Uterus (tissue), 4 donors: ENCODE results near the gene WDR45B. TPM values are rescaled to one million over a fixed set of nuclear protein-coding genes. Genes with fewer than 3 reads are reported as not detected.

Experiments used
- DNase-seq, 2 donors: peaks; one replicate each; pipeline ENCODE4 v3.0.0-alpha.2; 2019 to 2020
- H3K27ac ChIP-seq, 2 donors: fragments of 200-600 bp; sonication (generic); 1 replicate in 1 of 2; 2 replicates in 1 of 2; pipeline ENCODE4 v1.5.1; 2016 to 2018
- H3K27me3 ChIP-seq, 2 donors: fragments of 200-600 bp; sonication (generic); one replicate each; pipeline ENCODE4 v1.5.1; 2018 to 2019; ENCODE audit warnings: control low read depth in 1 of 2
- H3K36me3 ChIP-seq, 2 donors: fragments of 200-600 bp; sonication (generic); one replicate each; pipeline ENCODE4 v1.5.1; 2019; ENCODE audit warnings: control low read depth in 1 of 2
- H3K4me1 ChIP-seq, 2 donors: fragments of 200-600 bp; sonication (generic); one replicate each; pipeline ENCODE4 v1.5.1; 2018 to 2019; ENCODE audit warnings: control low read depth in 1 of 2
- H3K4me3 ChIP-seq, 2 donors: fragments of 200-600 bp; sonication (generic); 1 replicate in 1 of 2; 2 replicates in 1 of 2; pipeline ENCODE4 v1.5.1; 2018 to 2019; ENCODE audit warnings: mild to moderate bottlenecking in 1 of 2
- H3K9me3 ChIP-seq, 2 donors: fragments of 200-600 bp; sonication (generic); one replicate each; pipeline ENCODE4 v1.5.1; 2019; ENCODE audit warnings: control low read depth in 1 of 2
- CTCF ChIP-seq, 4 experiments: fragments of 200-600 bp in 2 of 4; fragments of 450-650 bp in 2 of 4; sonication (generic) in 2 of 4; IDR thresholded peaks; one replicate each; pipeline ENCODE4 v1.5.1; 2016 to 2019; ENCODE audit warnings: antibody characterized with exemption in 4 of 4, mild to moderate bottlenecking in 2 of 4, moderate library complexity in 1 of 4
- POLR2A ChIP-seq, 2 donors: fragments of 450-650 bp; IDR thresholded peaks; one replicate each; pipeline ENCODE4 v1.6.1; 2016; ENCODE audit warnings: antibody characterized with exemption in 2 of 2, mild to moderate bottlenecking in 1 of 2, moderate library complexity in 1 of 2
- intact Hi-C: fragments of 100-400 bp; cut with DNase I; formaldehyde crosslinking; loops from one replicate; pipeline ENCODE4 v1.15.1; 2023; ENCODE audit warnings: low total_unique reads
- total RNA-seq, 4 donors: library from RNA; depleted of rRNA in 3 of 4; stranded (reverse); fragments of >200 nt in 3 of 4; gene quantifications; one replicate each; pipeline versions ENCODE4 v1.1.0 to v1.2.4, GENCODE V29; 2014 to 2023
- donor health status: DM: yes; HTN: yes; CAD: no.

WDR45B gene
- total RNA-seq, 4 donors from 2014 or later: 56.5 to 111 (median 85.4) TPM

- H3K27ac ChIP-seq: no peak overlapping the region
- H3K4me1 ChIP-seq: no peaks in the 10 kb centered on the region
- intact Hi-C loops: no loop called here
- no peaks in the 10 kb centered on the region for H3K9me3 ChIP-seq
- no peak for DNase-seq
- H3K27me3 ChIP-seq: no peaks in the 10 kb centered on the region
- no peak overlapping the region for H3K4me3 ChIP-seq
- no peak for TF ChIP-seq POLR2A (IDR thresholded peaks at IDR 0.05)
- TF ChIP-seq CTCF (IDR thresholded peaks at IDR 0.05): no peak
- no peaks in the 10 kb centered on the region for H3K36me3 ChIP-seq
Measured at GRCh38 chr17:82616021-82616711, 32.1 kb downstream of the WDR45B start.

- TF ChIP-seq POLR2A (IDR thresholded peaks at IDR 0.05): no peak
- TF ChIP-seq CTCF (IDR thresholded peaks at IDR 0.05): no peak
- Histone ChIP-seq H3K27ac (no peak overlapping the region), H3K4me3 (no peak overlapping the region), H3K27me3 (no peaks in the 10 kb centered on the region), H3K4me1 (no peaks in the 10 kb centered on the region), H3K9me3 (no peaks in the 10 kb centered on the region), H3K36me3 (no peaks in the 10 kb centered on the region)
- intact Hi-C loops: no loop called here
- no peak for DNase-seq
Measured at GRCh38 chr17:82615084-82616020, 32.9 kb downstream of the WDR45B start.

DNA sequence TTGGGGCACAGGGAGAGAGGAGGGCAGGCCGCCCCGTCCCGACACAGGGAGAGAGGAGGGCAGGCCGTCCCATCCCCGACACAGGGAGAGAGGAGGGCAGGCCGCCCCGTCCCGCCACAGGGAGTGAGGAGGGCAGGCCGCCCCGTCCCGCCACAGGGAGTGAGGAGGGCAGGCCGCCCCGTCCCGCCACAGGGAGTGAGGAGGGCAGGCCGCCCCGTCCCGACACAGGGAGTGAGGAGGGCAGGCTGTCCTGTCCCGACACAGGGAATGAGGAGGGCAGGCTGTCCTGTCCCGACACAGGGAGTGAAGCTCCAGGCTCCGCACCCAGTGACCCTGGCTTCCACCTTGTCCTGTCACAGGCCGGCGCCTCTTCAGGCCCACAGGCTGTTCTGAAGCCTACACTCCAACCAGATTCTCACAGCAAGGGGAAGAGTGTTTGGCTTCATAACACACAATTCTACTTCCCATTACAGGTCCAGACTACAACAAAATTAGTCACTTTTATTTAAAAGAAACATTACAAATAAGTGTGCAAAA is 34.1 kb downstream of the WDR45B start:
- H3K4me3 ChIP-seq: no peak overlapping the region
- H3K4me1 ChIP-seq: no peaks in the 10 kb centered on the region
- no peak for DNase-seq
- TF ChIP-seq CTCF (IDR thresholded peaks at IDR 0.05) (no peak), POLR2A (IDR thresholded peaks at IDR 0.05) (no peak)
- no peaks in the 10 kb centered on the region for H3K27me3 ChIP-seq
- H3K27ac ChIP-seq: no peak overlapping the region
- H3K36me3 ChIP-seq: no peaks in the 10 kb centered on the region
- no peaks in the 10 kb centered on the region for H3K9me3 ChIP-seq
- intact Hi-C loops: no loop called here

GRCh38 chr17:82613283-82614094 is 34.8 kb downstream of the WDR45B start:
- no peak overlapping the region for H3K27ac ChIP-seq
- H3K9me3 ChIP-seq: no peaks in the 10 kb centered on the region
- intact Hi-C loops: no loop called here
- no peak for TF ChIP-seq POLR2A (IDR thresholded peaks at IDR 0.05)
- no peak for TF ChIP-seq CTCF (IDR thresholded peaks at IDR 0.05)
- no peak for DNase-seq
- H3K36me3 ChIP-seq: no peaks in the 10 kb centered on the region
- H3K4me3 ChIP-seq: no peak overlapping the region
- no peaks in the 10 kb centered on the region for H3K27me3 ChIP-seq
- no peaks in the 10 kb centered on the region for H3K4me1 ChIP-seq
